ENCODE measurements around the gene FBXO11.
"Not testable (repeated sequence)": the region's sequence is repeated elsewhere in the genome, so short reads cannot be mapped to it uniquely, and the experiment has no call there.

FBXO11 gene

DNA sequence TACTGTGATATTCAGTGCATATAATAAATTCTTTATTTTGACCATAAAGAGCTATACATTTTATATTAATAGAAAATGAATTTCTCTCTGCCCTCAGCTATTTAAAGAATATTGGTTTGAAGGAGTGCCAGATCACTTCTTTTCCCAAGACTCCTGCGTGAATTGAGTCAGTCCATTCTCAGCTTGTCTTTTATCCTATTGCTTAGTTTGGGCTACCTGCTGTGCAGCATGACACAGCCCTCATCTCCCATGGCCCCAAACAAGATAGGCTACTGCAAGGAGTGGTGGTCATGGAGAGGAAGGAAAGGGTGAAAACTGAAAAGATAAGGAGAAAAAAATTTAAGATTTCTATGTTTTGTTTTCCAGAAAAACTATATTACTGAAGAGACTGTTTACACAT lies 10.1 kb upstream of the FBXO11 start:
- Histone ChIP-seq H3K4me1 (ENCODE audit: control insufficient read depth in 1 of 2, insufficient read depth in 2 of 2, low read length in 2 of 2) (no peaks in the 10 kb centered on the region), H3K27me3 (ENCODE audit: control insufficient read depth in 1 of 2, insufficient read depth in 2 of 2, low read length in 2 of 2) (no peaks in the 10 kb centered on the region), H3K4me3 (ENCODE audit: low read depth in 1 of 2, low read length in 2 of 2) (no peak overlapping the region), H3K9me3 (ENCODE audit: control insufficient read depth in 1 of 2, low read length in 2 of 2) (no peaks in the 10 kb centered on the region), H3K9ac (ENCODE audit: low read depth in 1 of 2, low read length in 2 of 2) (no peak overlapping the region), H3K27ac (ENCODE audit: low read depth, low read length) (no peak overlapping the region), H3K36me3 (ENCODE audit: control insufficient read depth in 1 of 2, insufficient read depth in 2 of 2, low read length in 2 of 2) (no peaks in the 10 kb centered on the region)

DNA sequence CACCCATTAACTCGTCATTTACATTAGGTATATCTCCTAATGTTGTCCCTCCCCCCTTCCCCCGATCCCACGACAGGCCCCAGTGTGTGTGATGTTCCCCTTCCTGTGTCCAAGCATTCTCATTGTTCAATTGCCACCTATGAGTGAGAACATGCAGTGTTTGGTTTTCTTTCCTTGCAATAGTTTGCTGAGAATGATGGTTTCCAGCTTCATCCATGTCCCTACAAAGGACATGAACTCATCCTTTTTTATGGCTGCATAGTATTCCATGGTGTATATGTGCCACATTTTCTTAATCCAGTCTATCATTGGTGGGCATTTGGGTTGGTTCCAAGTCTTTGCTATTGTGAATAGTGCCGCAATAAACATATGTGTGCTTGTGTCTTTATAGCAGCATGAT lies 4.4 kb upstream of the FBXO11 start:
- H3K4me1 ChIP-seq (ENCODE audit: control insufficient read depth in 1 of 2, insufficient read depth in 2 of 2, low read length in 2 of 2); H3K9me3 ChIP-seq (ENCODE audit: control insufficient read depth in 1 of 2, low read length in 2 of 2); H3K9ac ChIP-seq (ENCODE audit: low read depth in 1 of 2, low read length in 2 of 2); H3K4me3 ChIP-seq (ENCODE audit: low read depth in 1 of 2, low read length in 2 of 2); H3K27me3 ChIP-seq (ENCODE audit: control insufficient read depth in 1 of 2, insufficient read depth in 2 of 2, low read length in 2 of 2); H3K36me3 ChIP-seq (ENCODE audit: control insufficient read depth in 1 of 2, insufficient read depth in 2 of 2, low read length in 2 of 2); H3K27ac ChIP-seq (ENCODE audit: low read depth, low read length): not testable (repeated sequence)

DNA sequence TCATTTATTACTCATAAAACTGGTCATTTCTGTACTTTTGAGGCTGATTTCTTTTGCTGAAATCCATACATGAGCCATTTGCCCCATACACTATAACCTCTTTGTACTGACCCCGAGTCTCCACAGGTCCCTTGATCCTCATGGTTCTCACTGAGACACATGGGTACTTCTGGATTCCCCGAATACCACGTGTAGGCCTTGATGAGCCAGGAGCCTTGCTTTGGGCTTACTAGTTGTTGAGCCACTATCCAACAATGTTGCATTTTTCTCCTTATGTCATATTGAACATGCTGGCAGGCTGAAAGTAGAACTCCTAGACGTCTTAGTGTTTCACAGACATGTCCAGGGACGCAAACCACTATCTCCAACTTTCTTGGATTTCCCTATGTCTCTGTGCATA lies 2.4 kb upstream of the FBXO11 start:
- Histone ChIP-seq H3K4me1 (ENCODE audit: control insufficient read depth in 1 of 2, insufficient read depth in 2 of 2, low read length in 2 of 2) (peaks cover 5 to 7% of the 10 kb centered on the region in 2 donors), H3K9ac (ENCODE audit: low read depth in 1 of 2, low read length in 2 of 2) (no peak overlapping the region), H3K27me3 (ENCODE audit: control insufficient read depth in 1 of 2, insufficient read depth in 2 of 2, low read length in 2 of 2) (no peaks in the 10 kb centered on the region), H3K36me3 (ENCODE audit: control insufficient read depth in 1 of 2, insufficient read depth in 2 of 2, low read length in 2 of 2) (no peaks in the 10 kb centered on the region), H3K4me3 (ENCODE audit: low read depth in 1 of 2, low read length in 2 of 2) (no peak overlapping the region), H3K9me3 (ENCODE audit: control insufficient read depth in 1 of 2, low read length in 2 of 2) (no peaks in the 10 kb centered on the region), H3K27ac (ENCODE audit: low read depth, low read length) (no peak overlapping the region)

DNA sequence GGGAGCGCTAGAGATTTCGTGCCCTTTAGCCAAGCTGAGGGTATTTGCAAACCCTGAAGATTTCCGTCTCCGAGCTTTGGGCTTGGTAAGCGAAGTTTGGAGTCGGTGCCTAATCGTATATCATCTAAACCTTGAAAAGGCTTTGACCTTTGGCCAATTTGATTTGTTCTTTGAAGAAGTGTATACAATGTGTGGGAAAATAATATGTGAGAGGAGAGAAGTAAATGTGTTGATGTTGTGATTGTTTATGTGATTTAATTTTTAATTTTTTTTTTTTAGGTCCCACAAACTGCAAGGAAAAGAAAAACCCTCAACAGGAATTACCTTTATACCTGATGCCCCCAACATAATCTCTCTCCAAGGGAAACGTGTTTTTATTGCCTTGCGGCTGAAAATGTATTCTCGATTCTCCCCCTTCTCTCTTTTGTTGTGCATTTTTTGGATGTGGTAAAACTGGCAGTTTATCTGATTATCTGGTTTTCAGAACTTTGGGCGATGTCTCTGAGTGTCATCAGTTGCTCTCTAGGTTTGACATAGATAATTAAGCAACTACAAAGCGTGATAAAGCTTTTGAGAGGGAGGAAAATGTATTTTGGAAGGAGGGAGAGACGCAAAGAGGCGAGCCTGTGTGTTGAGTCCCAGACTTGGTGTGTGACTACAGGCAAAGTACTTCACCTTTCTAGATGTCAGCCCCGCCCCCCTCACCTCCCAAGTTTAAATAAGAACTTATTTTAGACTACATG lies 912 bp upstream of the FBXO11 start:
- no peaks in the 10 kb centered on the region for H3K36me3 ChIP-seq (ENCODE audit: control insufficient read depth in 1 of 2, insufficient read depth in 2 of 2, low read length in 2 of 2)
- peak overlapping the region; percentile 74 to 91 for H3K9ac ChIP-seq (ENCODE audit: low read depth in 1 of 2, low read length in 2 of 2)
- no peaks in the 10 kb centered on the region for H3K9me3 ChIP-seq (ENCODE audit: control insufficient read depth in 1 of 2, low read length in 2 of 2)
- peak overlapping the region; percentile 86 to 88 for H3K4me3 ChIP-seq (ENCODE audit: low read depth in 1 of 2, low read length in 2 of 2)
- peaks cover 11 to 18% of the 10 kb centered on the region in 2 donors for H3K4me1 ChIP-seq (ENCODE audit: control insufficient read depth in 1 of 2, insufficient read depth in 2 of 2, low read length in 2 of 2)
- H3K27me3 ChIP-seq (ENCODE audit: control insufficient read depth in 1 of 2, insufficient read depth in 2 of 2, low read length in 2 of 2): no peaks in the 10 kb centered on the region
- H3K27ac ChIP-seq (ENCODE audit: low read depth, low read length): peak overlapping the region; percentile 77

DNA sequence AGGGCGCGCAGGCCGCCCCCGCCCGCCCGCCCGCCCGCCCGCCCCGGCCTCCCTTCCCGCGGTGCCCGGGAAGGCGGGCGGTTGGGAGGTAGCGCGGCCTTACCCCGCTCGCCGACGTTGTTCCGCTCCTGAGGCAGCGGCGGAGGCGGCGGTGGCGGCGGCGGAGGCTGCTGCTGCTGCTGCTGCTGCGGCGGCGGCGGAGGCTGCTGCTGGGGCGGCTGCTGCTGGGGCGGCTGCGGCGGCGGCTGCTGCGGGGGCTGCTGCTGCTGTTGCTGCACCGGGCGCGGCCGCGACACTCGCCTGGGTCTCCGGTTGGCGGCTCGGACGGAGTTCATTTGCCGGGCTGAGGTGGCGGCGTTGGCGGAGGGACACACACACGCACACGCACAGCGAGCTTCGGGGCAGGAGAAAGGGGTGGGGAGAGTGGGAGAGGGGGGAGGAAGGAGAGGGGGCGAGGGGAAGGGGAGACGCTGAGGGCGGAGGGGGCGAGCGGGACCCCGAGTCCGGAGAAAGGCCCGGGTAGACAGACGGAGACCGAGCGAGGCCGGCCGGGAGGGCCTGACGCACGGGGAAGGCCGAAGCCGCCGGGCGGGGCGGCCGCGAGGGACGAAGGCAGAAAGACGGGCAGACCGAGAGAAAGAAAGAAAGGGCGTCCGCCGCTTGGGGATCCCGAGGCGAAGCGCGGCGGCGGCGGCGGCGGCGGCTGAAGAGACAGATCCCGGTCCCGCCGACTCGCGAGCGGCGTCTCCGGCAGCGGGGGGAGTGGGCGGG lies 727 bp downstream of the FBXO11 start:
- H3K27ac ChIP-seq (ENCODE audit: low read depth, low read length): peak overlapping the region; percentile 94
- H3K4me3 ChIP-seq (ENCODE audit: low read depth in 1 of 2, low read length in 2 of 2): peak overlapping the region; percentile 87 to 94
- H3K36me3 ChIP-seq (ENCODE audit: control insufficient read depth in 1 of 2, insufficient read depth in 2 of 2, low read length in 2 of 2): no peaks in the 10 kb centered on the region
- peak overlapping the region; percentile 49 to 91 for H3K9ac ChIP-seq (ENCODE audit: low read depth in 1 of 2, low read length in 2 of 2)
- no peaks in the 10 kb centered on the region for H3K27me3 ChIP-seq (ENCODE audit: control insufficient read depth in 1 of 2, insufficient read depth in 2 of 2, low read length in 2 of 2)
- no peaks in the 10 kb centered on the region for H3K9me3 ChIP-seq (ENCODE audit: control insufficient read depth in 1 of 2, low read length in 2 of 2)
- H3K4me1 ChIP-seq (ENCODE audit: control insufficient read depth in 1 of 2, insufficient read depth in 2 of 2, low read length in 2 of 2): peaks cover 11 to 18% of the 10 kb centered on the region in 2 donors

DNA sequence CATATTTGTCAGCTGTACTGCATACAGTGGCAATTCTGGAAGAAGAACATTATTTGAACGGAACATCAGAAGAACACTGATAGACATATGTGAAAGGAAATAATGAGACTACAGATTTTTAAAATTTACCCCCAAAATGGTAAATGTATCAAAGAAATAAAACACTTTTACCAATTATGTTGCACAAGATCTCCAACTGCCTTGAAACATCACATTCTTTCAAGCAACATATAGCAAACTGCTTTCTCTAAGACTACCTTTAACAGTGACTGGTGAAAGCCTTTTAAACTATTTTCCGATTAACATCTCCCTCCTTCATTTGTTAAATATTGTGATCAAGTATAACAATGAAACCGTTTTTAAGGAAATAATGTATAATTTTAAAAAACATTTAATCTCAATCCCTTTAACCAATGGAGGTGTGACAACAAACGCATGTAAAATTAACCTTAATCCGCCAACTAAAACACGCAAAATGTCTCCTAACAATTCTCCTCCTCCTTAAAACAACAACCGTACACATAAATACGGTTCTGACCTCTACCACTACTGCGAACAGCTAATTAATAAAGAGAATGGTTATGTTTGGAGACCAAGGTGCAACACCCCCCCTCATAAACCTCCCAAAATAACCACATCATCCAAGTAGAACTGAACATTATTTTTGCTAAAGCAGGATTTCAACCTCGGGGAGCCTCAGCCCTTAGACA lies 2.4 kb downstream of the FBXO11 start:
- Histone ChIP-seq H3K4me3 (ENCODE audit: low read depth in 1 of 2, low read length in 2 of 2) (peak overlapping the region; percentile 87 to 94), H3K9ac (ENCODE audit: low read depth in 1 of 2, low read length in 2 of 2) (peak overlapping the region; percentile 91 to 93), H3K4me1 (ENCODE audit: control insufficient read depth in 1 of 2, insufficient read depth in 2 of 2, low read length in 2 of 2) (peaks cover 21 to 26% of the 10 kb centered on the region in 2 donors), H3K27ac (ENCODE audit: low read depth, low read length) (peak overlapping the region; percentile 59), H3K36me3 (ENCODE audit: control insufficient read depth in 1 of 2, insufficient read depth in 2 of 2, low read length in 2 of 2) (no peaks in the 10 kb centered on the region), H3K27me3 (ENCODE audit: control insufficient read depth in 1 of 2, insufficient read depth in 2 of 2, low read length in 2 of 2) (no peaks in the 10 kb centered on the region), H3K9me3 (ENCODE audit: control insufficient read depth in 1 of 2, low read length in 2 of 2) (no peaks in the 10 kb centered on the region)

DNA sequence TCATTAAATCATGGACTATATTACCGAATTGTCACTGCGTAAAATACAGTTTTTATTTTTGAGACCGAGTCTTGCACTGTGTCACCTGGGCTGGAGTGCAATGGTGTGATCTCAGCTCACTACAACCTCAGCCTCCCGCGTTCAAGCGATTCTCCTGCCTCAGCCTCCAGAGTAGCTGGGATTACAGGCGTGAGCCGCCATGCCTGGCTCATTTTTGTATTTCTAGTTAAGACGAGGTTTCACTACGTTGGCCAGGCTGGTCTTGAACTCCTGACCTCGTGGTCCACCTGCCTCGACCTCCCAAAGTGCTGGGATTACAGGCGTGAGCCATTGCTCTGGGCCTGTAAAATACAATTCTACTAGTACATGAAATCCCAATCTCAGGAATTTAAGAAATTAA lies 4.4 kb downstream of the FBXO11 start:
- H3K4me1 ChIP-seq (ENCODE audit: control insufficient read depth in 1 of 2, insufficient read depth in 2 of 2, low read length in 2 of 2): peaks cover 18 to 27% of the 10 kb centered on the region in 2 donors
- H3K9ac ChIP-seq (ENCODE audit: low read depth in 1 of 2, low read length in 2 of 2); H3K9me3 ChIP-seq (ENCODE audit: control insufficient read depth in 1 of 2, low read length in 2 of 2): not testable (repeated sequence)

DNA sequence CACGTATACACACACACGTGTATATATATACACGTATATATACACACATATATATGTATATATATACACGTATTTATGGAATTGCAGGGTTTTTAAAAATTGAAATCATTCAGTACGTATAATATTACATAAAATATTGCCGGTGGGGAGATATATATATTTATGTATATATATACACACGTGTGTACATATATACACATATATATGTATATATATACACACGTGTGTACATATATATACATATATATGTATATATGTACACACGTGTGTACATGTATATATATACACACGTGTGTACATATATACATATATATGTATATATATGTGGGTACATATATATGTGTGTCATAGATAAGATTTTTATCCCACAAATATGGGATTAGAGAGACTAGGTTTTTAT lies 5.4 kb downstream of the FBXO11 start:
- no peak overlapping the region for H3K27ac ChIP-seq (ENCODE audit: low read depth, low read length)

More for the DNA sequence above, 4.4 kb downstream of the FBXO11 start:
- H3K4me3 ChIP-seq (ENCODE audit: low read depth in 1 of 2, low read length in 2 of 2); H3K27me3 ChIP-seq (ENCODE audit: control insufficient read depth in 1 of 2, insufficient read depth in 2 of 2, low read length in 2 of 2); H3K36me3 ChIP-seq (ENCODE audit: control insufficient read depth in 1 of 2, insufficient read depth in 2 of 2, low read length in 2 of 2); H3K27ac ChIP-seq (ENCODE audit: low read depth, low read length): not testable (repeated sequence)

DNA sequence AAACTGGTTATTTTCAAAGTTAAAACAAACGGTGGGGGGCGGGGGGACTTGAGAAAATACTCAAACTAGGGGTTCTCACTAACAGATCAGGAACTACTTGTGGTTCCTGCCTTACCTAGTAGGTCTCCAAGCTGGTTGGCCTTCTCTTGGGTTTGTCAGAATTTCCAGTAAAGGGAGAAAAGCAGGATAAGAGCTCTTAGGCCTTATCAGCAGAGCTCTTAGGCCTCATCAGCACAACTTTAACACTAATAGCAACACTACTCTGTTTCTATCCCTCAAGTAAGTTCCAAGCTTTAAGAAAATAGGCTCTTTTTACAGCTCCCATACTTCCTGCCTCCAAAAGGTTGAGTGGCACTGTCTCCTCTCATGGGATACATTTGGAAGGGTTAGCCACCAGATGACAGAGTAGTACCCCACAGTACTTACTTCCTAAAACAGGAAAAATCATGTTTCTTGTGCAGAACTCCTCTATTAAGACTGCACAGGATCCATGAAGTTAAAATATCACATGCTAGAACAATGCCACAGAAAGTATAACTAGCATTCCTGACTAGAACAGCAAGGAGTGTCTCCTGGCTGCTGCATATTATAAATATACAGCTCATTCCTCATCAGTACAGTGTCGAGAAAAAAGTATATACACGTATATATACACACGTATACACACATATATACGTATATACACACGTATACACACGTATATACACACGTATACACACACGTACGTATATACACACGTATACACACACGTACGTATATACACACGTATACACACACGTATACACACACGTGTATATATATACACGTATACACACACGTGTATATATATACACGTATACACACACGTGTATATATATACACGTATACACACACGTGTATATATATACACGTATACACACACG lies 6.1 kb downstream of the FBXO11 start:
- H3K4me1 ChIP-seq (ENCODE audit: control insufficient read depth in 1 of 2, insufficient read depth in 2 of 2, low read length in 2 of 2): peaks cover 18 to 34% of the 10 kb centered on the region in 2 donors
- H3K9me3 ChIP-seq (ENCODE audit: control insufficient read depth in 1 of 2, low read length in 2 of 2): no peaks in the 10 kb centered on the region
- H3K36me3 ChIP-seq (ENCODE audit: control insufficient read depth in 1 of 2, insufficient read depth in 2 of 2, low read length in 2 of 2): no peaks in the 10 kb centered on the region
- H3K27ac ChIP-seq (ENCODE audit: low read depth, low read length): no peak overlapping the region
- no peak overlapping the region for H3K4me3 ChIP-seq (ENCODE audit: low read depth in 1 of 2, low read length in 2 of 2)
- H3K27me3 ChIP-seq (ENCODE audit: control insufficient read depth in 1 of 2, insufficient read depth in 2 of 2, low read length in 2 of 2): no peaks in the 10 kb centered on the region
- no peak overlapping the region for H3K9ac ChIP-seq (ENCODE audit: low read depth in 1 of 2, low read length in 2 of 2)

More for the DNA sequence above, 5.4 kb downstream of the FBXO11 start:
- Histone ChIP-seq H3K4me3 (ENCODE audit: low read depth in 1 of 2, low read length in 2 of 2) (no peak overlapping the region), H3K36me3 (ENCODE audit: control insufficient read depth in 1 of 2, insufficient read depth in 2 of 2, low read length in 2 of 2) (no peaks in the 10 kb centered on the region), H3K4me1 (ENCODE audit: control insufficient read depth in 1 of 2, insufficient read depth in 2 of 2, low read length in 2 of 2) (peaks cover 18 to 32% of the 10 kb centered on the region in 2 donors), H3K9me3 (ENCODE audit: control insufficient read depth in 1 of 2, low read length in 2 of 2) (no peaks in the 10 kb centered on the region), H3K27me3 (ENCODE audit: control insufficient read depth in 1 of 2, insufficient read depth in 2 of 2, low read length in 2 of 2) (no peaks in the 10 kb centered on the region), H3K9ac (ENCODE audit: low read depth in 1 of 2, low read length in 2 of 2) (no peak overlapping the region)

Measured in duodenal mucosa (tissue), 2 donors.